ENCODE measurements around the gene DIS3L2. TPM values are rescaled to one million over a fixed set of nuclear protein-coding genes. Genes with fewer than 3 reads are reported as not detected.

DIS3L2 gene
- total RNA-seq, 4 donors from 2014 or later, result 13.3 to 31.0 (median 23.6) TPM

- no peak for ATAC-seq
- Histone ChIP-seq H3K9me3 (no peaks in the 10 kb centered on the region), H3K36me3 (no peaks in the 10 kb centered on the region), H3K27me3 (peaks cover 6% of the 10 kb centered on the region), H3K4me3 (peak overlapping the region; percentile 90 to 92), H3K4me1 (peaks cover 0 to 42% (median 5%) of the 10 kb centered on the region in 3 donors), H3K27ac (peak overlapping the region; percentile 6 to 90 (median 84))
- WGBS, 2 donors (ENCODE audit: low coverage in 1 of 2), result 28 to 53% methylated on average over 9 to 16 of the region's 18 CpGs
- no peak for TF ChIP-seq POLR2A (IDR thresholded peaks at IDR 0.05)
- no peak for TF ChIP-seq CTCF (IDR thresholded peaks at IDR 0.05)
- TF ChIP-seq EP300 (IDR thresholded peaks at IDR 0.05), result no peak
- TF ChIP-seq POLR2AphosphoS5 (IDR thresholded peaks at IDR 0.05), result no peak
Measured at GRCh38 chr2:231960810-231961348, 634 bp upstream of the DIS3L2 start.

- no peak for ATAC-seq
- H3K9me3 ChIP-seq, result no peaks in the 10 kb centered on the region
- no peak overlapping the region for H3K4me3 ChIP-seq
- H3K4me1 ChIP-seq, result peaks cover 0 to 42% (median 5%) of the 10 kb centered on the region in 3 donors
- TF ChIP-seq POLR2AphosphoS5 (IDR thresholded peaks at IDR 0.05) (no peak), EP300 (IDR thresholded peaks at IDR 0.05) (no peak), POLR2A (IDR thresholded peaks at IDR 0.05) (no peak)
- no peaks in the 10 kb centered on the region for H3K36me3 ChIP-seq
- 56 to 75% methylated on average over 1 of the region's 1 CpG for WGBS, 2 donors (ENCODE audit: low coverage in 1 of 2)
- no peak overlapping the region for H3K27ac ChIP-seq
- H3K27me3 ChIP-seq, result no peaks in the 10 kb centered on the region
Measured at GRCh38 chr2:231965102-231965501, 3.6 kb downstream of the DIS3L2 start.

GRCh38 chr2:231966886-231967285 lies 5.4 kb downstream of the DIS3L2 start:
- no peaks in the 10 kb centered on the region for H3K9me3 ChIP-seq
- WGBS, 2 donors (ENCODE audit: low coverage in 1 of 2), result 67 to 74% methylated on average over 3 to 4 of the region's 4 CpGs
- no peak overlapping the region for H3K27ac ChIP-seq
- H3K4me3 ChIP-seq, result no peak overlapping the region
- H3K4me1 ChIP-seq, result peaks cover 0 to 34% (median 0%) of the 10 kb centered on the region in 3 donors
- no peaks in the 10 kb centered on the region for H3K27me3 ChIP-seq
- TF ChIP-seq CTCF (IDR thresholded peaks at IDR 0.05) (no peak), POLR2AphosphoS5 (IDR thresholded peaks at IDR 0.05) (no peak), POLR2A (IDR thresholded peaks at IDR 0.05) (no peak), EP300 (IDR thresholded peaks at IDR 0.05) (no peak)
- ATAC-seq, result no peak
- H3K36me3 ChIP-seq, result no peaks in the 10 kb centered on the region

- Histone ChIP-seq H3K27ac (no peak overlapping the region), H3K9me3 (no peaks in the 10 kb centered on the region), H3K27me3 (no peaks in the 10 kb centered on the region), H3K4me3 (no peak overlapping the region), H3K36me3 (no peaks in the 10 kb centered on the region), H3K4me1 (peaks cover 0 to 16% (median 0%) of the 10 kb centered on the region in 3 donors)
- no peak for TF ChIP-seq POLR2A (IDR thresholded peaks at IDR 0.05)
- no peak for ATAC-seq
- WGBS, 2 donors (ENCODE audit: low coverage in 1 of 2), result 89 to 97% methylated on average over 5 to 6 of the region's 6 CpGs
Measured at GRCh38 chr2:231968820-231969219, 7.3 kb downstream of the DIS3L2 start.

GRCh38 chr2:231970461-231970860 lies 8.9 kb downstream of the DIS3L2 start:
- no peak for ATAC-seq
- WGBS, 2 donors (ENCODE audit: low coverage in 1 of 2), result 79 to 97% methylated on average over 3 of the region's 3 CpGs
- H3K4me3 ChIP-seq, result no peak overlapping the region

More at GRCh38 chr2:231970461-231970860, 8.9 kb downstream of the DIS3L2 start:
- no peaks in the 10 kb centered on the region for H3K9me3 ChIP-seq
- H3K4me1 ChIP-seq, result peaks cover 0 to 2% (median 0%) of the 10 kb centered on the region in 3 donors
- H3K27me3 ChIP-seq, result no peaks in the 10 kb centered on the region
- H3K36me3 ChIP-seq, result no peaks in the 10 kb centered on the region
- TF ChIP-seq POLR2AphosphoS5 (IDR thresholded peaks at IDR 0.05) (no peak), POLR2A (IDR thresholded peaks at IDR 0.05) (no peak), CTCF (IDR thresholded peaks at IDR 0.05) (no peak), EP300 (IDR thresholded peaks at IDR 0.05) (no peak)
- H3K27ac ChIP-seq, result no peak overlapping the region
